DMS79 treated with DMSO at 0.1 percent for 48 hours (cell line): ENCODE measurements around the gene RBM47.
A peak's percentile ranks its signal among the peaks of the same experiment; 100 is the strongest.
"Not testable (repeated sequence)": the region's sequence is repeated elsewhere in the genome, so short reads cannot be mapped to it uniquely, and the experiment has no call there.

Source experiments
- DNase-seq: peaks from one replicate; lab custom pipeline; 2025; lab: John Stamatoyannopoulos, UW

RBM47 gene

GRCh38 chr4:40629401-40630334 lies at the start of gene RBM47:
TSS of gene RBM47 (minus strand) at chr4:40629864. CDS start at chr4:40438893, 190,971 bp downstream.
- DNase-seq: no peak

DNA sequence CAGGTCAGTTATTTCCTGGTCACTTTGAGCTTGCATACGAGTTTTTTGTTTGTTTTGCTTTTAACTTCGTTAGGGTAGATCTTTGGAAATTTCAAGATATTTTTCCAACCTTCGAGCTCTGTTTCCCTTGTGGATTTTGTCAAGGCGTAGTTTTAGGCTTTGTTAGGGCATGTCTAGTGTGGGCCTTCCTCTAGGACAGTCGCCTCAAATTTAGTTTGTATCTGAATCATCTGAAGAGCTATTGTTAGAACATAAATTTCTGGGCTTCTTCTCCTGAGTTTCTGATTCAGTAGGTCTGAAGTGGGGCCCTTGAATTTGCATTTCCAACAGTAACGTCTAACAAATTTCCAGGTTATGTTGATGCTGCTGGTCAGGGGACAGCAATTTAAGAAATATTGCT lies 48.8 kb upstream of the RBM47 start:
- no peak for DNase-seq

DNA sequence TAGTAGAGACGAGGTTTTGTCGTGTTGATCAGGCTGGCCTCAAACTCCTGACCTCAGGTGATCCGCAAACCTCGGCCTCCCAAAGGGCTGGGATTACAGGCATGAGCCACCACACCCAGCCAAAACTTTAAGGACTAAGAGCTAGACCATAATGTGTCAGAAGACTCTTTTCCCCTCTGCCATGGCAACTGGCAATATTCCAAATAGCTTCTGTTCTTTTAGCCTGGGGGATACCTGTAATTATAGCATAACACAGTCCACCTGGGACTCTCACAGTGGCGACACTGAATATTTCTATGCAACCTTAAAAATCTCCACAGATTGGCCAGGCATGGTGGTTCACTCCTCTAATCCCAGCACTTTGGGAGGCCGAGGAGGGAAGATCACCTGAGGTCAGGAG lies 45.5 kb upstream of the RBM47 start:
- peak; percentile 35 for DNase-seq

- peak; percentile 14 for DNase-seq
These were observed 43.2 kb upstream of the RBM47 start for GRCh38 chr4:40672528-40673522.

GRCh38 chr4:40669504-40669903 lies 39.8 kb upstream of the RBM47 start:
- no peak for DNase-seq

GRCh38 chr4:40665842-40666241 lies 36.2 kb upstream of the RBM47 start:
- no peak for DNase-seq

- DNase-seq: peak; percentile 86
These were observed 33.4 kb upstream of the RBM47 start for GRCh38 chr4:40662962-40663604.

DNA sequence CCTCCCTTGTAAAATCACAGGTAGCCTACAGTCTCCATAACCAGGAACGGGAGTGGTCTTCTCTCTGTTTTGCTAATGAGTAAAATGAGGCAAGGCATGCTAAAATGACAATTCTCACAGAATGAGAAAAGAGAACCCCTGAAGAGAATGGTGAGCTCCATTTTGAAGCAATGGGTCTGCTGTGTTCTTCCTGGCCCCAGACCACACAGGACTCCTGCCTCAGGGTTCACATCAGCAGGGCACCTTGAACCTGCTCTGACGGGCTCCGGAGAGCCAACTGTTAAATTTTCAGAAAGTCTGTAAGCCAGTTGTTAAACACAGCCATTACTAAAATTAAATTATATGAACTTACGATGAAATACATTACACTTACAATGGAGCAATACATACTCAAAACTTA lies 32.1 kb upstream of the RBM47 start:
- no peak for DNase-seq

DNA sequence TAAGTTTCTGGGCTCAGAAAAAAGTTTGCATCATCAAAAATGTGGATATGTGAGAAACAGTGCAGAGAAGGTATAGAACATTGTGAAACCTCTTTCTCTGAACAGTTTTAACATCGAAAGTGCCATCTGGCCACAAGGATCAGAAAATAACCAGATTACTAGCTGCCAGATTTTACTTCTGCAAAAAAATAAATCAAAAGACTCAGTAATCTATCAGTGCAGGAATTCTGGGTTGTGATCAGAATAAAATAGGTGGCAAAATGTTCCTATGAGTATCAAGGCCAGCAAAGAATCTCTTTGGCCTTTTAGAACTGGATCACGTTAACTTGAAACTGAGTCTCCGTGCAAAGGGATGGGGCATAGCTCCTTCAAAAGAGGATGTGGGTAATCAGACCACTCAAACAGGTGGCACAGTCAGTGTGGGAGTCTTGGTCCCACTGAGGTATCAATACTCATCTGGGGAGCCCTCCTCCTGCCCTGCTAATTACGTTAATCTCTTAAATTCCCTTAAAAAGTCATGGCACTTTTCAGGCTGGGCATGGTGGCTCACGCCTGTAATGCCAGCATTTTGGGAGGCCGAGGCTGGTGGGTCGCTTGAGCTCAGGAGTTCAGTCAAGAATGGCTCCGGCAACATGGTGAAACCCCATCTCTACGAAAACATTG lies 26.7 kb upstream of the RBM47 start:
- DNase-seq: no peak

- no peak for DNase-seq
These were observed 21.6 kb upstream of the RBM47 start for GRCh38 chr4:40651280-40651679.

DNA sequence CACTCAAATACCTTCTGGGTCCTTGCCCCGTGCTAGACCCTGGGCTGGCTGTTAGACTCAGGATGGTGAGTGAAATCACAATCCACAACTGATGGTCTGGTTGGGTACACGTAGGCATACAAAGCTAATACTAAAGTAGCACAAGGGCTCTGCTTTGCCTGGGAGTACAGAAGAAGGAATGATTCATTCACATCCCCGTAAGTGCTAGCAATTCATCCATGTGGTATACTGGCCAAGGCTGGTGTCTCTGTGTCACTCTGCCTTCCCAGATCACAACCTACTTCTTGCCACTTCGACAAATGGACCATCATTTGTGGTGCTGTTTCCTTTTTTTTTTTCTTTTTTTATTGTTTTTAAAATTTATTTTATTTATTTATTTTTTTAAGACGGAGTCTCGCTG lies 19.7 kb upstream of the RBM47 start:
- DNase-seq: no peak

GRCh38 chr4:40648742-40649281 lies 19.1 kb upstream of the RBM47 start:
- DNase-seq: no peak

DNA sequence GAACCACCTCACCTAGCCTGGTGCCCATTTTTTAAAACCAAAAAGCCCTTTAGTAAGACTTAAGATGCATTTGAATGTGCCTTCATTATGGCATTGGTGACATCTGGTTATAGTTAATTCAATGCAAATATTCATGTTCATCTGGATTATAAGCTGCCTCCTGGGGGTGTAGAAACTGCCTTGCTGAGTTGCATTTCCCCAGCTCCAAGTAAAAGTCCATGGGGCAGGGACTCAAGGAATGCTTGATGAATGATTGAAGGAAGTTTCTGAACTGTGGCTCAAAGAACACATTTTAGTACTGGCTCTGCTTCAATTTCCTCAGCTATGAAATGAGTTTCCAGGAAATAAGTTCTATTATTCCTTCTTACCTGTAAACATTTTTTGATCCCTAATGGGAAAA lies 18.5 kb upstream of the RBM47 start:
- DNase-seq: no peak

GRCh38 chr4:40645586-40645985 lies 15.9 kb upstream of the RBM47 start:
- no peak for DNase-seq

GRCh38 chr4:40632080-40632479 lies 2.4 kb upstream of the RBM47 start:
- no peak for DNase-seq

DNA sequence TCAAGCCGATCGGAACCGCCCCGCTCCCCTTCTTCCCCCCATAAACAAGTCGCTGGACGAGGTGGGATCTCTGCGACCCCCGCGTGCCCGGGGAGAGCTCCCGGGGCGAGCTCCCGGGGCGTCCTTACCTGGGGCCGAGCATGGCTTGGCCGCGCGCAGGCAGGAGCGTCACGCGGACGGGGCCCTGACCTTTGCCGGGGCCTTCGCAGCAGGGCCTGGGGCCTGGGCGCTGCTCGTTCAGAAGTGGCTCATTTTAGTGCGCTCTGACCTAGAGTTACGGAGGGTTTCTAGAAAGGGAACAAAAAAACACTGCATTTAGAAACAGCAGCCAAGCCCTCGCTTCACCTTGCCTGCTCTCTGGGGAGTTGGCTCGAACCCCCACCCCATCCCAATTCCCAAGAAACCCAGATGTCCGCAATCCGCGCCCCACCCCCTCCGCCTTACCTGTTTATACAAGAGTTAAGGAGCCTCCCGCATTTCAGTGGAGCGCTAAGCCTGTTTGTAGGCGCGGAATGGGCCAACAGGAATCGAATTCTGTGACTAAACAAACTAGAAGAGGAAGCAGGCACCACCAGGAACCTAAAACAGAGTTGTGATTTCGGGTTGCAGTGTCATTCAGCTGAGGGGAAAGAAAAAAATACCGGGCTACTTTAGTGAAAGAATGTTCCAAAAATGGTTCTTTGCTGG lies 814 bp upstream of the RBM47 start:
- DNase-seq: no peak

- no peak for DNase-seq
These were observed 776 bp downstream of the RBM47 start for GRCh38 chr4:40628888-40629287.

DNA sequence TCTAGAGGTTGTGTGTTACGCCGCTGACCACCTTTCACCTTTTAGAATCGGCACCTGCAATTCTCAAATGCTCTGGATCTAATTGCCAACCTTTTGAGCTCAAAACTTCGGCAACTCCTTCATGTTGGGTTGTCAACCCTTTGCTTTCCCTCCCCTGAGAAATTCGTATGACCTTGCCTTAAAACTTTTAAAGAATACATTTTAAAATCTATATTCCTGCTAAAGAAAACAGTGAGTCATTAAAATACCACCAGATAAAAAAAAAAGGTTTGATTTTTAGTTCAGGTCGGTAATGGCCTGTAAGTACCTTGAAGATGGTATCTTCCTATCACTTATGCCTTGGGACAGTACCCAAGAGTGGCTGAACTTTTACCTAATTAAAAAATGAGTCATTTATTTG lies 1.3 kb downstream of the RBM47 start:
- DNase-seq: not testable (repeated sequence)

GRCh38 chr4:40627540-40627939 lies 2.1 kb downstream of the RBM47 start:
- DNase-seq: no peak

DNA sequence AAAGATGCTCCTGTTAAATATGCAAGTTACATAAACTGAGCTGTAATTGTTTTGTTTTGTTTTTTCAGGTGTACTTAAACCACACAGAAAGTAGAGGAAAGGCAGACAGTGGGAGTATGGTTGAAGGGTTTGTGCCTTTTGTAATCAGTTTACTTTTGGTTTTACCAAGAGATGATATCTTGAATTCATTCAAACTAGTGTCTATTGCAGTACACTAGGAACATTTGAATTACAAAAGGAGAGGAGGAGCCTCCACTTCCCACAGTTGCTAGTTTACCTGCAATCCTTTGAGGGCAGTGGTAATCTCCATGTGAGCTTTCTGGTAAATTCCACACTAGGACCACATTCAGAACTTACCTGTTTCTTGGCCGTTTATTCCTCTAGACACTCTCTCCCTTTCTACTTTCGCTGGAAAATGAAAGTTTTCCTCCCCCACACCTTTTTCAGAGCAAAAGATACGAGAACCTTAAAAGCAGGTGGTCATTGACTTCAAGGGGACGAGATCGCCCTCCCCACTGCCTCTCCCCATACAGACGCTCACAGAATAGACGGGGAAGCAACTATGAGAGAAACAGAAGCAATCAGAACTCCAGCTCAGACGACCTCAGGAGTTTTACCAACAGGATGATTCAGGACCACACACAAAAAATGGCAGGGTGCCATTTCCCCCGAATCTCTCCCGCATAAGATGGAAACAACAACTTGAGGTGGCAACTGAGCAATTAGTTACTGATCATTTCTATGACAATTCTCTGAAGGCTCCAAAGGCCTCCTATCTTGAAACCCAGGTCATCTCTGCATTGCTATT lies 3.3 kb downstream of the RBM47 start:
- DNase-seq: no peak
